Chondrocyte (in vitro differentiated cells): ENCODE data around the gene EIPR1. TPM values are rescaled to one million over a fixed set of nuclear protein-coding genes. Genes with fewer than 3 reads are reported as not detected.

ENCODE experiments used
- DNase-seq: peaks from one replicate; pipeline ENCODE4 v3.0.0; 2021; ENCODE audit warnings: mixed read lengths, low spot score
- H3K27ac Mint-ChIP-seq: one replicate; pipeline ENCODE4 v1.8.0; 2021; ENCODE audit warnings: mild to moderate bottlenecking, moderate library complexity, mixed read lengths; ENCODE audit not compliant: unreplicated experiment
- H3K27me3 Mint-ChIP-seq: 2 replicates; pipeline ENCODE4 v1.8.0; 2021; ENCODE audit warnings: low read depth, mixed read lengths
- H3K36me3 Mint-ChIP-seq: 2 replicates; pipeline ENCODE4 v1.8.0; 2021; ENCODE audit warnings: low read depth, mixed read lengths
- H3K4me1 Mint-ChIP-seq: 2 replicates; pipeline ENCODE4 v1.8.0; 2021; ENCODE audit warnings: low read depth, mild to moderate bottlenecking, mixed read lengths
- H3K4me3 Mint-ChIP-seq: one replicate; pipeline ENCODE4 v1.8.0; 2021; ENCODE audit warnings: mild to moderate bottlenecking, moderate library complexity, mixed read lengths; ENCODE audit not compliant: unreplicated experiment
- H3K9me3 Mint-ChIP-seq: 2 replicates; pipeline ENCODE4 v1.8.0; 2021; ENCODE audit warnings: low read depth, mixed read lengths
- total RNA-seq: library from RNA; stranded (reverse); gene quantifications from 3 replicates; pipeline ENCODE4 v1.2.1, GENCODE V29; 2021
- TF ChIP-seq, protein P1 (sequence below): fragments of 200-600 bp; sonication (generic); IDR thresholded peaks from 2 replicates; pipeline ENCODE4 v1.5.0; 2021; ENCODE audit warnings: antibody characterized with exemption, mild to moderate bottlenecking, moderate library complexity

EIPR1 gene
- total RNA-seq, 1 donor from 2014 or later, result 18.2 TPM

DNA sequence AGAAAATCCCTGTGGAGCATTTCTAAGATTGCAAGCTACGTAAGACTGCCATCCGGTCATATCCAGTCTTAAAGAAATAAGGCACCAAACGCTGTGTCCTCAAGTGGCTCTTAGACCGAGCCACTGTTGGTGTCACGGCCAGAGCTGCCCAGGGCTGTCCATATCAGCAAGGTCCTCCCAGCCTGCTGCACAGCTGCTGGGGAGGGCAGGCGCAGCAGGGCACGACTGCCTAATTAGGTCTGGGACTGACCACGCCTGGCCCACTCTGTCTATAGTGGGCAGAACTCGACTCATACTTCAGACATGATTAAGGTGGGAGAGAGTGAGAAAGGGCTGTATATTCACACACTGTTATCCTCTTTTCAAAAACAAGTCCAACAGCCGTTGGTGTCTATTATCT, 39.3 kb downstream of the EIPR1 start:
- no peak overlapping the region for H3K4me3 Mint-ChIP-seq
- DNase-seq, result no peak
- TF ChIP-seq, protein P1, sequence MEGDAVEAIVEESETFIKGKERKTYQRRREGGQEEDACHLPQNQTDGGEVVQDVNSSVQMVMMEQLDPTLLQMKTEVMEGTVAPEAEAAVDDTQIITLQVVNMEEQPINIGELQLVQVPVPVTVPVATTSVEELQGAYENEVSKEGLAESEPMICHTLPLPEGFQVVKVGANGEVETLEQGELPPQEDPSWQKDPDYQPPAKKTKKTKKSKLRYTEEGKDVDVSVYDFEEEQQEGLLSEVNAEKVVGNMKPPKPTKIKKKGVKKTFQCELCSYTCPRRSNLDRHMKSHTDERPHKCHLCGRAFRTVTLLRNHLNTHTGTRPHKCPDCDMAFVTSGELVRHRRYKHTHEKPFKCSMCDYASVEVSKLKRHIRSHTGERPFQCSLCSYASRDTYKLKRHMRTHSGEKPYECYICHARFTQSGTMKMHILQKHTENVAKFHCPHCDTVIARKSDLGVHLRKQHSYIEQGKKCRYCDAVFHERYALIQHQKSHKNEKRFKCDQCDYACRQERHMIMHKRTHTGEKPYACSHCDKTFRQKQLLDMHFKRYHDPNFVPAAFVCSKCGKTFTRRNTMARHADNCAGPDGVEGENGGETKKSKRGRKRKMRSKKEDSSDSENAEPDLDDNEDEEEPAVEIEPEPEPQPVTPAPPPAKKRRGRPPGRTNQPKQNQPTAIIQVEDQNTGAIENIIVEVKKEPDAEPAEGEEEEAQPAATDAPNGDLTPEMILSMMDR, result no peak
- H3K9me3 Mint-ChIP-seq, result no peaks in the 10 kb centered on the region
- no peaks in the 10 kb centered on the region for H3K4me1 Mint-ChIP-seq
- no peak overlapping the region for H3K27ac Mint-ChIP-seq
- peaks cover 2% of the 10 kb centered on the region for H3K36me3 Mint-ChIP-seq
- H3K27me3 Mint-ChIP-seq, result no peaks in the 10 kb centered on the region

DNA sequence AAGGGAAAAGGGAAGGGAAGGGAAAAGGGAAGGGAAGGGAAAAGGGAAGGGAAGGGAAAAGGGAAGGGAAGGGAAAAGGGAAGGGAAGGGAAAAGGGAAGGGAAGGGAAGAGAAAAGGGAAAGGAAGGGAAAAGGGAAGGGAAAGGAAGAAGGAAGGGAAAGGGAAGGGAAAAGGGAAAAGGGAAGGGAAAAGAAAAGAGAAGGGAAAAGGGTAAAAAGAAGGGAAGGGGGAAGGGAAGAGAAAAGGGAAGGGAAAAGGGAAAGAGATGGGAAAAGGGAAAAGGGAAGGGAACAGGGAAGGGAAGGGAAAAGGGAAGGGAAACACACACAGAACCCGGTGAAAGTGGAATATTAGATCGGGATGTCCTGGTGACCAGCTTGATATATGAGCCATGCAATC, 40.8 kb downstream of the EIPR1 start:
- Mint-ChIP-seq H3K27ac (no peak overlapping the region), H3K4me1 (no peaks in the 10 kb centered on the region), H3K27me3 (no peaks in the 10 kb centered on the region), H3K4me3 (no peak overlapping the region), H3K36me3 (peaks cover 2% of the 10 kb centered on the region), H3K9me3 (no peaks in the 10 kb centered on the region)
- TF ChIP-seq, protein P1, result no peak
- no peak for DNase-seq

DNA sequence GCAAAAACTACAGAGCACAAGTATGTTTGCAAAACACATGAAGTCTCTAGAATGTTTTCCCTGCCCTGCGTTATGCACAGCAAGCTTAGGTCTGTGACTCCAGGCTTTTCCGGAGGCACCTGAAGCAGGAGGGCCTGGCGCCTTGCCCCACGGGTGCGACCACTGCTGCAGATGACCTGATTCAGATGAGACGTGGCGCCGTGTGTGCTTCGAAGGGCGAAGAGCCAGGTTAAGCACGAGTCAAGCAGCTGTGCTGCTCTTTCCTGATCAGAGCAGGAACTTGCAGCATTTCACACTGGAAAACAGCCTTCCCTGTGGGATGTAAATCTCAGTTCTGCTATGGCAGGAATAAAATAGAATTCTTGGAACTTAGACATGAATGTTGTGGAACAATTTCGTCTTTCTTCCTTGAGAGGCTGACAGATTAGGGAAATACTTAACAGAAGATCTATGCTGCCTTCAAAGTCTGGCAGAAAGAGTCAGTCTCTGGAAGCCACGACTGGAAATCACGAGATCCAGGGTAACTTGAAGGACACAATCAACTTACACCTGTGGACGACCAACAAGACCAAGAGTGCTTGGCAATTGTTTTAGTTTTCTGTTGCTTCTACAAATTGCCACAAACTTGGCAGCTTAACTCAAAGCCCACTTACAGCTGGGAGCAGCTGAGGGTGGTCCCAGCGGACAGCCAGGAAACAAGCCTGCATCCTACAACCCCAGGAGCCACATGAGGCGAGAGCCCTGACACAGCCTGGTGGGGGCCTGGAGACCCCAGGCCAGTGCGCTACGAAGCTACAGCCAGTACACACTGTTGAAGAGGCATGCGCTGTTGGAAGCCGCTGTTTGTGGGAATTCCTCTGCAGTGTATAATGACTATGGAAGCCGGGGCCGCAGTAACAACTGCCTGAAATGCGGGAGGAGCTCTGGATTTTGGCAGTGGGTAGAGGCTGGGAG, 42.9 kb downstream of the EIPR1 start:
- TF ChIP-seq, protein P1, result no peak
- Mint-ChIP-seq H3K36me3 (peaks cover 14% of the 10 kb centered on the region), H3K27me3 (no peaks in the 10 kb centered on the region), H3K27ac (no peak overlapping the region), H3K9me3 (no peaks in the 10 kb centered on the region), H3K4me1 (no peaks in the 10 kb centered on the region), H3K4me3 (no peak overlapping the region)
- no peak for DNase-seq

DNA sequence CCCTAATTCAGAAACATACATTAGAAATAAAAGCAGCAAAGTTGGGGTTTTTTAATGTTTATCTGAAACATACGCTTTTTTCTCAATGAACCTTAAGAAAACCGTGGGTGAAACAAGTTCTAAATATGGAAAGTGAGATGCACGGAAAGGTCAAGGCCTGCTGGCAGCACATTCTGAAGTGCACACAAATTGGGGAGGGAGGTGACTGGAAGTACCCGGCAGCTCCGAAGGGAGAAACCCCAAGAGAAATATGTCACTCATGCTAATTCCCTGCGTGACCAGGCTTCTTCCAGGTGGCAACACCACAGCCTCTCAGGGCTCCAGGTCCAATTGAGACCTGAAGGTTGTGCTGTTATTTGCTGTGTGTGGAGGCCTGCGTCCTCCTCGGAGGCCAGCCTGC, 45.5 kb downstream of the EIPR1 start:
- H3K4me1 Mint-ChIP-seq, result no peaks in the 10 kb centered on the region
- DNase-seq, result no peak
- H3K9me3 Mint-ChIP-seq, result no peaks in the 10 kb centered on the region
- H3K36me3 Mint-ChIP-seq, result peaks cover 14% of the 10 kb centered on the region
- no peak overlapping the region for H3K27ac Mint-ChIP-seq
- TF ChIP-seq, protein P1, result no peak
- H3K27me3 Mint-ChIP-seq, result no peaks in the 10 kb centered on the region
- H3K4me3 Mint-ChIP-seq, result no peak overlapping the region

DNA sequence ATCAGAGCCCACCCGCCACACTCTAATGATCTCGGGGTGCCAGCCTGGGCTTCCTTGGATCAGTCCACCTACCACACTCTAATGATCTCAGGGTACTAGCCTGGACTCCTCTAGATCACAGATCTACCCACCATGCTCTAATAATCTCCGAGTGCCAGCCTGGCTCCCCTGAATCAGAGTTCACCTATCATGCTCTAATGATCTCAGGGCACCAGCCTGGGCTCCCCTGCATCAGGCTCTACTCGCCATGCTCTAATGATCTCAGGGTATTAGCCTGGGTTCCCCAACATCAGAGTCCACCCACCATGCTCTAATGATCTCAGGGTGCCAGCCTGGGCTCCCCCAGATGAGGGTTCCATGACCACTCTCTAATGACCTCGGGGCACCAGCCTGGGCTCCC, 48.1 kb downstream of the EIPR1 start:
- Mint-ChIP-seq H3K27ac (no peak overlapping the region), H3K36me3 (peaks cover 12% of the 10 kb centered on the region), H3K27me3 (no peaks in the 10 kb centered on the region), H3K9me3 (no peaks in the 10 kb centered on the region), H3K4me1 (no peaks in the 10 kb centered on the region), H3K4me3 (no peak overlapping the region)
- DNase-seq, result no peak
- TF ChIP-seq, protein P1, result no peak
